ENCODE measurements around the gene P2RX5.

DNA sequence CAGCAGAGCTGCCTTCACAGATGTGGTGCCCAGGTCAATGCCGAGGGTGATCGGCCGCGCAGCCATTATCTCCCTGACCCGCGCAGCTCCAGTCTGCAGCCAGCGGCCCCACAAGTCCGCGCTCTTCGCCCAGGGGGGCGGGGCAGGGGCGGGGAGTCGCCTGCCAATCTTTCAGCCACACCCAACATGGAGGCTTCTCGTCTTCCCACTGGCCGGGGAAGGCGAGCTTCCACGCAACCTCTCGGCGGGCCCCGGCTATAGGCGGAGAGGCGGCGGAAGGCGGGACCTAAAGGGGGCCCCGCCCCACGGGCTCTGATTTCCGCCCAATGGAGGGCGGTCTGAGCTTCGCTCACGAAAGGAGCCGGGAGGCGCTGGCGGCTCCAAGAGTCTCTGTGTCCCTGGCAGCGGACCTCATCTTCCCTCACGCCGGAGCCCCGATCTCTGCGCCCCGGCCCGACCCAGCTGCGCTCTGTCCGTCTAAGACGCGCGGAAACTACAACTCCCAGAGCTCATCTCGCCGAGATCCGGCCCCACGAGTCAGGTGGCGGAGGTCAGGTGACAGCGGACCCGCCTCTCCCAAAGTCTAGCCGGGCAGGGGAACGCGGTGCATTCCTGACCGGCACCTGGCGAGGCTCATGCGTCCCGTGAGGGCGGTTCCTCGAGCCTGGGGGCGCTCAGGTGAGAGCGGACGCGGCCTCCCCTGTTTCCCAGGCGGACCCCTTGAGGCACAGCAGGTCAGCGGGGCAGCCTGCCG lies 59.6 kb downstream of the P2RX5 start, which contains the start of the genes CTNS and SHPK:
- TF ChIP-seq SP1 (IDR thresholded peaks at IDR 0.05; ENCODE audit: low read depth, low read length) (peak; percentile 80), CHD4 (IDR thresholded peaks at IDR 0.05) (no peak), EZH2 (IDR thresholded peaks at IDR 0.05; ENCODE audit: borderline replicate concordance, control insufficient read depth, low read depth, low read length) (no peak), CREM (IDR thresholded peaks at IDR 0.05; ENCODE audit: low read depth) (peak; percentile 84), ZNF274 (IDR thresholded peaks at IDR 0.05; ENCODE audit: insufficient read depth, insufficient read length) (no peak), ZNF622 (IDR thresholded peaks at IDR 0.05) (no peak), BMI1 (IDR thresholded peaks at IDR 0.05; ENCODE audit: borderline replicate concordance) (no peak), SMC3 (IDR thresholded peaks at IDR 0.05; ENCODE audit: borderline replicate concordance, low read length) (no peak), RAD21 (IDR thresholded peaks at IDR 0.05; ENCODE audit: insufficient read depth, low read depth, low read length) (no peak), NFXL1 (IDR thresholded peaks at IDR 0.05; ENCODE audit: borderline replicate concordance) (no peak)
- TF ChIP-seq, protein P1, sequence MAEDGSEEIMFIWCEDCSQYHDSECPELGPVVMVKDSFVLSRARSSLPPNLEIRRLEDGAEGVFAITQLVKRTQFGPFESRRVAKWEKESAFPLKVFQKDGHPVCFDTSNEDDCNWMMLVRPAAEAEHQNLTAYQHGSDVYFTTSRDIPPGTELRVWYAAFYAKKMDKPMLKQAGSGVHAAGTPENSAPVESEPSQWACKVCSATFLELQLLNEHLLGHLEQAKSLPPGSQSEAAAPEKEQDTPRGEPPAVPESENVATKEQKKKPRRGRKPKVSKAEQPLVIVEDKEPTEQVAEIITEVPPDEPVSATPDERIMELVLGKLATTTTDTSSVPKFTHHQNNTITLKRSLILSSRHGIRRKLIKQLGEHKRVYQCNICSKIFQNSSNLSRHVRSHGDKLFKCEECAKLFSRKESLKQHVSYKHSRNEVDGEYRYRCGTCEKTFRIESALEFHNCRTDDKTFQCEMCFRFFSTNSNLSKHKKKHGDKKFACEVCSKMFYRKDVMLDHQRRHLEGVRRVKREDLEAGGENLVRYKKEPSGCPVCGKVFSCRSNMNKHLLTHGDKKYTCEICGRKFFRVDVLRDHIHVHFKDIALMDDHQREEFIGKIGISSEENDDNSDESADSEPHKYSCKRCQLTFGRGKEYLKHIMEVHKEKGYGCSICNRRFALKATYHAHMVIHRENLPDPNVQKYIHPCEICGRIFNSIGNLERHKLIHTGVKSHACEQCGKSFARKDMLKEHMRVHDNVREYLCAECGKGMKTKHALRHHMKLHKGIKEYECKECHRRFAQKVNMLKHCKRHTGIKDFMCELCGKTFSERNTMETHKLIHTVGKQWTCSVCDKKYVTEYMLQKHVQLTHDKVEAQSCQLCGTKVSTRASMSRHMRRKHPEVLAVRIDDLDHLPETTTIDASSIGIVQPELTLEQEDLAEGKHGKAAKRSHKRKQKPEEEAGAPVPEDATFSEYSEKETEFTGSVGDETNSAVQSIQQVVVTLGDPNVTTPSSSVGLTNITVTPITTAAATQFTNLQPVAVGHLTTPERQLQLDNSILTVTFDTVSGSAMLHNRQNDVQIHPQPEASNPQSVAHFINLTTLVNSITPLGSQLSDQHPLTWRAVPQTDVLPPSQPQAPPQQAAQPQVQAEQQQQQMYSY (CRISPR knock-in tag; IDR thresholded peaks at IDR 0.05), result no peak
- TF ChIP-seq, protein P2, sequence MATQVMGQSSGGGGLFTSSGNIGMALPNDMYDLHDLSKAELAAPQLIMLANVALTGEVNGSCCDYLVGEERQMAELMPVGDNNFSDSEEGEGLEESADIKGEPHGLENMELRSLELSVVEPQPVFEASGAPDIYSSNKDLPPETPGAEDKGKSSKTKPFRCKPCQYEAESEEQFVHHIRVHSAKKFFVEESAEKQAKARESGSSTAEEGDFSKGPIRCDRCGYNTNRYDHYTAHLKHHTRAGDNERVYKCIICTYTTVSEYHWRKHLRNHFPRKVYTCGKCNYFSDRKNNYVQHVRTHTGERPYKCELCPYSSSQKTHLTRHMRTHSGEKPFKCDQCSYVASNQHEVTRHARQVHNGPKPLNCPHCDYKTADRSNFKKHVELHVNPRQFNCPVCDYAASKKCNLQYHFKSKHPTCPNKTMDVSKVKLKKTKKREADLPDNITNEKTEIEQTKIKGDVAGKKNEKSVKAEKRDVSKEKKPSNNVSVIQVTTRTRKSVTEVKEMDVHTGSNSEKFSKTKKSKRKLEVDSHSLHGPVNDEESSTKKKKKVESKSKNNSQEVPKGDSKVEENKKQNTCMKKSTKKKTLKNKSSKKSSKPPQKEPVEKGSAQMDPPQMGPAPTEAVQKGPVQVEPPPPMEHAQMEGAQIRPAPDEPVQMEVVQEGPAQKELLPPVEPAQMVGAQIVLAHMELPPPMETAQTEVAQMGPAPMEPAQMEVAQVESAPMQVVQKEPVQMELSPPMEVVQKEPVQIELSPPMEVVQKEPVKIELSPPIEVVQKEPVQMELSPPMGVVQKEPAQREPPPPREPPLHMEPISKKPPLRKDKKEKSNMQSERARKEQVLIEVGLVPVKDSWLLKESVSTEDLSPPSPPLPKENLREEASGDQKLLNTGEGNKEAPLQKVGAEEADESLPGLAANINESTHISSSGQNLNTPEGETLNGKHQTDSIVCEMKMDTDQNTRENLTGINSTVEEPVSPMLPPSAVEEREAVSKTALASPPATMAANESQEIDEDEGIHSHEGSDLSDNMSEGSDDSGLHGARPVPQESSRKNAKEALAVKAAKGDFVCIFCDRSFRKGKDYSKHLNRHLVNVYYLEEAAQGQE (IDR thresholded peaks at IDR 0.05; ENCODE audit: low read depth, low read length), result no peak
